Cerebellar nuclear complex (tissue), 1 donor: ENCODE data around the gene PVALEF.

Experiments used
- DNase-seq, 2 experiments: peaks; one replicate each; lab custom pipeline; 2025; lab: John Stamatoyannopoulos, UW

The PVALEF gene

DNA sequence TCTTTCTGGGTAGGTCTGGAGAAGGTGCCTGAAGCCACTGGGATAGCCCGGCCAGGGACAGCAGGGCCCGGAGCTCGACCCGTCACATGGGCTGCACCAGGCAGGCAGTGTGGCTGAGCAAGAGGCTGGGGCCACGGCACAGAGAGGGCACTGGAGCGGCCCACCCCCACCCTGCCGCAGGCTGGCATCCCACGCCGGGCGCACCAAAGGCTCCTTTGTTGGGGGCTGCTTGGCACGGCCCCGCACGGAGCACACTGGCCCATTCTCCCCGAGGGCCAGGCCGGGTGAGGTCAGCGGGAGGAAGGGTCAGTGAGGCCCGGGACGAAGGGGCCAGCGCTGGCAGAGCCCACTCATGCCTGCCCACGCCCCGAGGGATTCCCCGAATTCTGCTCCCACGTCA lies 36.5 kb upstream of the PVALEF start:
- no peak for DNase-seq

GRCh38 chr17:81129289-81129688 lies 36.0 kb upstream of the PVALEF start:
- no peak for DNase-seq

DNA sequence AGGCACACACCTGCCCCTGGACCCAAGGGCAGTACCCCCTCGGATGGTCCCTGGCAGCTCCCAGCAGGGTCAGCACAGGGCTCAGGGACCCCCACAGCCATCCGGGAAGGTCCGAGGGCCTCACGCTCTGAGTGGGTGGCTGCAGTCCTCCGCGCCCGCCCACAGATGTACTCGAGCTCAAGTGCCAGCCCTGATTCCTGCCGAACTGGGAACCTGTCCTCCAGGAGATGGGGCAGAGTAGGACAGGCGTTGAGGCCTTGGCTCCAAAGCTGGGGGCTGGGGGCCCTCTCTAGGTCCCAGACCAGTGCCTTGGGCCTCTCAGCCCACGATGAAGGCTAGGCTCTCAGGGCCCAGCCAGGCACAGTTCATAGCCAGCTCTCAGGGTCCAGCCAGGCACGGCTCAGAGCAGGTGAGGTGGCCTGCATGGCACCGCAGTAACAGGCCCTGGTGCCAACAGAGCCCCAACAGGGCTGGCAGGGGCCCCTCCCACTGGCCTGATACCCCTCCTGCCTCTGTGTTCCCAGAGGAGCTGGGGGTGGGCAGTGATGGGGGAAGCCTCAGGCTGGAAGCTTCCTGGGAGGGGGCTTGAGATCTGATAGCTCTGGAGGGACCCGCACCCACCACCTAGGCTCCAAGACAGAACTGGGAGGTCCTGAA lies 35.5 kb upstream of the PVALEF start:
- DNase-seq: no peak

- DNase-seq: no peak
Observed at GRCh38 chr17:81130385-81131361, 34.6 kb upstream of the PVALEF start.

DNA sequence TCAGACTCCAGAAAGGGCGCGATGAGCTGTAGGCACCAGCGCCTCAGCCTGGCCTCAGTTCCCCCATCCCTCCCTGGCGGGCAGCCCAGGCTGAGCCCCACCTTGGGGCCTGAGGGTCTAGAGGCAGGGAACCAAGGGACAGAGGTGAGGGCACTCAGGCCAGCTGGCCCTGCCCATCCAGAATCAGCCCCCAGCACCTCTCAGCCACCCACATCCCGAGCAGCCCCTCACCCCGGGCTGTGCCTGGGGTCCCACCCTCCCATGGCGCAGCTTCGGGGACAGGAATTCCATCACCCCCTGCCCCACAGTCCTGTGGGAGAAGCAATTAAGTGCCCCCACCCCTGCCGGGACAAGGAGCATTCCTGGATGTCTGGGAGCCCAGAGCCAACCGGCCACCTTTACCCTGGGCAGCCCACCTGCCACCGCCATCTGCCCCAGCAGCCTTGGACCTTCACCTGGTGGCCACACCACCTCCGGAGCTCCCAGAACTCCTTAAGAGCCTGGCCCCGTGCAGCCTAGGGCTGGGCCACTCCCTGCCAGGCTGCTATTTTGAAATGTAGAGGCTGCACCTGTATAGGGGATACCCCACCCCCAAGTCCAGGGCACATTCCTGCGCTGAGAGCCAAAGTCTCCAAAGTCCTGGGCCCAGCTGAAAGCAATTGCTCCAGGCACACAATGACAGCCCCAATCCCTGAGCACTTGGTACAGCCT lies 33.7 kb upstream of the PVALEF start:
- DNase-seq: no peak

DNA sequence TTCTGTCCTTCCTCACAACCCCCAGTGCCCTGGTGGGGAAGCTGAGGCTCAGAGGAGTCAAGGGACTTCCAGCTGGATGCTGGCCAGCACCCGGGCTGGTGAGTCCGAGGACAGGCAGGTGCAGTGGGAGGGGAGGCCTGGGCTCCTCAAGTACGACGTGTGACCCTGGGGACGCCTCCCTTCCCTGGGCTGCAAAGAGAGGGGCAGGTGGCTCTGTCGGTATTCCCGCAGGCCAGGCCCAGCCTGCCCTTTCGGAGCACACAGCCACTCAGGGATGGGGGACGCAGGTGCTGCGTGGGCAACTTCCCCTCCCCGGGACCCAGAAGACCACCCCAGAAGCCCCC lies 33.1 kb upstream of the PVALEF start:
- no peak for DNase-seq

GRCh38 chr17:81132770-81133723 lies 32.3 kb upstream of the PVALEF start:
- no peak for DNase-seq

DNA sequence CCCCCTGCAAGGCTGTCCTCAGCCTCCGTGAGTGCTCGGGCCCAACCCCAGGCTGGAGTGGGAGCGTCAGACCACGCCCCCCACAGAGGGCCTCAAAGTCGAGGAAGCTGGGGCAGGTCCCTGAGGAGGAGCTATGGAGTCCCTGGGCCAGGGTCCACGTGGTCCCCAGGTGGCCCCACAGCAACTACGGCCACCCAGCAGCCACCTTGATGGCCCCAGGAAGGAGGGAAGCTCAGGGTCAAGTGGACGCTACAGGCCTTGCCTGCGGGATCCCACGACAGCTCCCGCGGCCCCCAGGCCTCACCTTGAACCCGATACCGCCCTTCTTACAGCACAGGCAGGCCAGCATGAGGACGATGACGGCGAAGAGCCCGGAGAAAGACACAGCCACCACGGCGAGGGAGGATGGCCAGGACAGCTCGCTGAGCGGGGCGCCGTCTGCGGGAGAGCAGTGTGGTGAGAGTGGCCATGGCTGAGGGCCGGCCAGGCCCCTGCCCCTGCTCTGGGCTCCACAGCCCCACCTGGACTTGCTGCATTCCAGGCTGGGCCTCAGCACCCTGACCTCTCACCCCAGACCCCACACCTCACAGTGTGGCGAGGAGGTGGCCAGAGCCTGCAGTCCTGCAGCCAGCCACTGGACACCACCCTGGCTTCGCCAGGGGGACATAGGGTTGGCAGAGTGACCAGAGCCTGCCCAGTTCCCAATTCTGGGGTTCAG lies 31.1 kb upstream of the PVALEF start:
- DNase-seq: no peak

GRCh38 chr17:81135505-81136278 lies 29.6 kb upstream of the PVALEF start:
- peak; percentile 15 to 48 for DNase-seq

DNA sequence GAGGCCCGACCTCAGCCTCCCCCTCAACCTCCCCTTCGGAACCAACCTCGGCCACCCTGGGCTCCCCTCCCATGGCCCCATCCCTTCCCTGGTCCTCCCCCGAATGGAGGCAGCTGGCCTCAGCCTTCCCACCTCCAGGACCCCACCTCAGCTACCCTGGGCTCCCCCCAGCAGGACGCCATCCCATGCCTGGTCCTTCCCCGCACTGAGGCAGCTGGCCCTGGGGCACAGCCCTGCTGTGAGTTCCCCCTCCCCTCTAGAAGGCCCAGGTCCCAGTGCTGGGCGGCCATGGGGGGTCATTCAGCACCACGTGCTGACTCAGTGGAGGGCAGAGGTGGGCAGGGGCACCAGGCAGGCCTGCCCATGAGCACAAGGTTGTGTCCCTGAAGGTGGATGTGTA lies 28.9 kb upstream of the PVALEF start:
- no peak for DNase-seq

GRCh38 chr17:81137248-81137647 lies 28.1 kb upstream of the PVALEF start:
- no peak for DNase-seq

DNA sequence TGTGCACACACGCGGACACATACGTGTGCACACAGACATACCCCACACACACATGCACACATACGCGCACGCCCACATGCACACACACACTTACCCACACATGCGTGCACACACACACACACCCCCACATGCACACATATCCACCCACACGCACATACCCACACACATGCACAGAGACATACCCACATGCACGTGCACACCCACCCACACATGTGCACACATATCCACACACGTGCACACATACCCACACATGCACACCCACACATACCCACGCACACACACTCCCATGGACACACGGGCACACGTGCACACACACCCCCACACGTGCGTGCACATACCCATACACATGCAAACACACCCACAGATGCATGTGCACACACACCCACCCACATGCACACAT lies 27.2 kb upstream of the PVALEF start:
- DNase-seq: no peak

- DNase-seq: no peak
Observed at GRCh38 chr17:81138500-81138899, 26.8 kb upstream of the PVALEF start.

GRCh38 chr17:81139428-81139827 lies 25.9 kb upstream of the PVALEF start:
- no peak for DNase-seq

GRCh38 chr17:81140018-81140417 lies 25.3 kb upstream of the PVALEF start:
- no peak for DNase-seq

- DNase-seq: no peak
Observed at GRCh38 chr17:81140695-81141094, 24.6 kb upstream of the PVALEF start.

GRCh38 chr17:81142301-81143199 lies 22.8 kb upstream of the PVALEF start:
- peak in 1 of 2 experiments; percentile 45 for DNase-seq

DNA sequence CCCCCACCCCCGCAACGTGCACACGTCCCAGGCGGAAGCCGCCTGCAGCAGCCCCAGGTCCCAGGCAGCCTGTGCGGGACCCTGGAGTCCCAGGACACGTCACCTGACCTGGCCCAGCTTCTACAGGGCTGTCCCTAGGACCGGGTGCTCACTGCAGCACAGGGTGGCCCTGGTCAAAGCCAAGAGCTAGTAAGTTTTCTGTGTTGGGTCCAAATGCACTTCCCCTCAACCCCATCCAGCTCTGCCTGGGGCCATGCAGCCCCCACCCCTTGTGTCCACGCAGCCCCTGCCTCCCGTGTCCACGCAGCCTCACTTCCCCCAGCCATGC lies 22.1 kb upstream of the PVALEF start:
- DNase-seq: no peak

DNA sequence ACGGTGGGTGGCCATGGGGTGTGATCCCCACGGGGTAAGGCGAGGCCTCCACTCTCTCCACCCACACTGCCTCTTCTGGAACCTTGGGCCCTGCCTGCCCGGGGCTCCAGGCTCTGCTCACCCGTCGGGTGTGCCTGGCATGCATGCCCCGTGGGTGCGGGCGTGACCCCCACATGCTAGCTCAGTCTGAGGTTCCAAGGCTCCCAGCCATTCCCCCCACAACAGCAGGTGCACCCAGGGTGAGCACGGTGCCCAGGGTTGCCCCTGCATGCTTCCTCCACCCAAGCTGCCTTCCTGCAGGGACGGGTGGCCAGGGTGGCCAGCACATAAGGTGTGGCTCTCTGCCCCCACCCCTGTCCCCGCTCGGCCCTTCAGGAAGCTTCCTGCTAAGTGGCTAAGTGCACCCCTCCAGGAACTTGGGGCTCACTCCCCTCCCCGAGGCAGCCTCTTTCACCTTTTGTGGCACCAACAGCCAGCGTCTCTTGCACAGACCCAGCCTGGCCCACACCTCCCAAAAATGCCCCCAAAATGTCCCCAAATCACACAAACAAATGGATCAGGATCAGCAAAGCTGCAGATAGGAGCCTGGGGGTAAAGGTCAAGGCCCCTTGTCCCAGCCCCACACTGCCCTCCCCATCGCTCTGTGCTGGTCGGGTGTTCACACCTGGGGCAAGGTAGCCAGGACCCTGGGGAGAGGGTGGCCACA lies 21.4 kb upstream of the PVALEF start:
- no peak for DNase-seq
